NCI-H446 (cell line): Measurements from ENCODE around the gene LRP8.
A peak's percentile ranks its signal among the peaks of the same experiment; 100 is the strongest.

ENCODE experiments used
- DNase-seq, 2 experiments: peaks; one replicate each; lab custom pipeline; 2025; lab: John Stamatoyannopoulos, UW

The LRP8 gene

GRCh38 chr1:53328009-53328461 lies at the start of gene LRP8:
TSS of gene LRP8 (minus strand) at chr1:53328070. CDS start at chr1:53327912, 158 bp downstream.
- DNase-seq: peak; percentile 41 to 69

GRCh38 chr1:53377438-53377841 lies 49.6 kb upstream of the LRP8 start:
- no peak for DNase-seq

- DNase-seq: no peak
Observed at GRCh38 chr1:53376742-53377437, 49.0 kb upstream of the LRP8 start.

- peak in 1 of 2 experiments; percentile 26 for DNase-seq
Observed at GRCh38 chr1:53376041-53376461, 48.2 kb upstream of the LRP8 start.

- DNase-seq: no peak
Observed at GRCh38 chr1:53375440-53375839, 47.6 kb upstream of the LRP8 start.

GRCh38 chr1:53373246-53373645 lies 45.4 kb upstream of the LRP8 start:
- DNase-seq: no peak

GRCh38 chr1:53372501-53372951 lies 44.7 kb upstream of the LRP8 start:
- DNase-seq: no peak

GRCh38 chr1:53371851-53372250 lies 44.0 kb upstream of the LRP8 start:
- DNase-seq: no peak

GRCh38 chr1:53371121-53371666 lies 43.3 kb upstream of the LRP8 start:
- no peak for DNase-seq

- DNase-seq: no peak
Observed at GRCh38 chr1:53370369-53370961, 42.6 kb upstream of the LRP8 start.

- no peak for DNase-seq
Observed at GRCh38 chr1:53369761-53370160, 41.9 kb upstream of the LRP8 start.

- DNase-seq: no peak
Observed at GRCh38 chr1:53369034-53369750, 41.3 kb upstream of the LRP8 start.

GRCh38 chr1:53368314-53369033 lies 40.6 kb upstream of the LRP8 start:
- peak; percentile 17 to 83 for DNase-seq

GRCh38 chr1:53367503-53368313 lies 39.8 kb upstream of the LRP8 start:
- DNase-seq: no peak

- DNase-seq: no peak
Observed at GRCh38 chr1:53366901-53367502, 39.1 kb upstream of the LRP8 start.

- no peak for DNase-seq
Observed at GRCh38 chr1:53365437-53366063, 37.7 kb upstream of the LRP8 start.

- DNase-seq: no peak
Observed at GRCh38 chr1:53362851-53363642, 35.2 kb upstream of the LRP8 start.

- DNase-seq: no peak
Observed at GRCh38 chr1:53362270-53362669, 34.4 kb upstream of the LRP8 start.

- DNase-seq: no peak
Observed at GRCh38 chr1:53361541-53361961, 33.7 kb upstream of the LRP8 start.
